ENCODE data around the gene FAM131A. TPM values are rescaled to one million over a fixed set of nuclear protein-coding genes. Genes with fewer than 3 reads are reported as not detected.

The FAM131A gene
- total and polyA plus RNA-seq, 2 donors (not counting 1 experiment from before 2014, with no cell fraction given) = 11.7 to 13.4 TPM

- TF ChIP-seq CTCF (IDR thresholded peaks at IDR 0.05) (no peak), EZH2 (IDR thresholded peaks at IDR 0.05; ENCODE audit: borderline replicate concordance, insufficient read depth, low read depth, low read length, poor library complexity, severe bottlenecking) (no peak)
Observed at GRCh38 chr3:184307915-184308314, 29.5 kb upstream of the FAM131A start.

GRCh38 chr3:184308744-184309143 is 28.7 kb upstream of the FAM131A start:
- H3K4me3 Mint-ChIP-seq = no peak overlapping the region
- ChIA-PET CTCF (no interaction called here), POLR2A (no interaction called here)
- Histone ChIP-seq H3K4me2 (replicated peaks; ENCODE audit: low read depth, low read length, poor library complexity, severe bottlenecking) (no peak overlapping the region), H3K4me1 (ENCODE audit: control insufficient read depth in 2 of 2, insufficient read depth in 2 of 2, low read length in 2 of 2) (peaks cover 0 to under 1% of the 10 kb centered on the region in 2 donors), H2AFZ (ENCODE audit: insufficient read depth, low read depth, low read length, poor library complexity, severe bottlenecking) (no peak overlapping the region), H4K20me1 (ENCODE audit: control insufficient read depth, insufficient read depth, low read length, poor library complexity, severe bottlenecking) (peaks cover 8% of the 10 kb centered on the region), H3K79me2 (ENCODE audit: control insufficient read depth, insufficient read depth, low read length) (no peaks in the 10 kb centered on the region), H3K36me3 (replicated peaks in 1 of 2; ENCODE audit: control extremely low read depth in 1 of 2, control insufficient read depth in 1 of 2, extremely low read depth in 1 of 2, insufficient read depth in 2 of 2, low read length in 1 of 2) (peaks cover 1 to 48% of the 10 kb centered on the region in 2 experiments), H3K9me3 (ENCODE audit: control extremely low read depth in 1 of 3, control insufficient read depth in 2 of 3, insufficient read depth in 1 of 3, low read length in 2 of 3) (no peaks in the 10 kb centered on the region), H3K4me3 (ENCODE audit: control extremely low read depth in 1 of 5, extremely low read depth in 1 of 5, insufficient read depth in 1 of 5, low read depth in 2 of 5, low read length in 4 of 5) (no peak overlapping the region), H3K27ac (ENCODE audit: low read length in 2 of 2) (no peak overlapping the region), H3K9ac (ENCODE audit: low read length) (no peak overlapping the region), H3K27me3 (replicated peaks in 1 of 4; ENCODE audit: control extremely low read depth in 1 of 4, control insufficient read depth in 3 of 4, insufficient read depth in 4 of 4, low read length in 3 of 4) (no peaks in the 10 kb centered on the region)
- H3K27ac Mint-ChIP-seq = no peak overlapping the region
- no peak for ATAC-seq (ENCODE audit: low read depth)
- no peaks in the 10 kb centered on the region for H3K9me3 Mint-ChIP-seq (ENCODE audit: insufficient read depth)
- no peak for DNase-seq
- H3K27me3 Mint-ChIP-seq = no peaks in the 10 kb centered on the region
- no peaks in the 10 kb centered on the region for H3K4me1 Mint-ChIP-seq
- TF ChIP-seq EZH2 (IDR thresholded peaks at IDR 0.05; ENCODE audit: borderline replicate concordance, insufficient read depth, low read depth, low read length, poor library complexity, severe bottlenecking) (no peak), CTCF (IDR thresholded peaks at IDR 0.05) (no peak)
- intact Hi-C loops (cut with micrococcal nuclease) = no loop called here
- 98% methylated on average over 4 of the region's 7 CpGs for WGBS (ENCODE audit: insufficient coverage)

More at GRCh38 chr3:184307915-184308314, 29.5 kb upstream of the FAM131A start:
- intact Hi-C loops (cut with micrococcal nuclease) = no loop called here
- Histone ChIP-seq H3K4me2 (replicated peaks; ENCODE audit: low read depth, low read length, poor library complexity, severe bottlenecking) (no peak overlapping the region), H3K4me3 (ENCODE audit: control extremely low read depth in 1 of 5, extremely low read depth in 1 of 5, insufficient read depth in 1 of 5, low read depth in 2 of 5, low read length in 4 of 5) (no peak overlapping the region), H2AFZ (ENCODE audit: insufficient read depth, low read depth, low read length, poor library complexity, severe bottlenecking) (no peak overlapping the region), H3K79me2 (ENCODE audit: control insufficient read depth, insufficient read depth, low read length) (no peaks in the 10 kb centered on the region), H3K36me3 (replicated peaks in 1 of 2; ENCODE audit: control extremely low read depth in 1 of 2, control insufficient read depth in 1 of 2, extremely low read depth in 1 of 2, insufficient read depth in 2 of 2, low read length in 1 of 2) (peaks cover 3 to 57% of the 10 kb centered on the region in 2 experiments), H3K27ac (ENCODE audit: low read length in 2 of 2) (no peak overlapping the region), H3K27me3 (replicated peaks in 1 of 4; ENCODE audit: control extremely low read depth in 1 of 4, control insufficient read depth in 3 of 4, insufficient read depth in 4 of 4, low read length in 3 of 4) (no peaks in the 10 kb centered on the region), H3K4me1 (ENCODE audit: control insufficient read depth in 2 of 2, insufficient read depth in 2 of 2, low read length in 2 of 2) (no peaks in the 10 kb centered on the region), H4K20me1 (ENCODE audit: control insufficient read depth, insufficient read depth, low read length, poor library complexity, severe bottlenecking) (peaks cover 12% of the 10 kb centered on the region), H3K9ac (ENCODE audit: low read length) (no peak overlapping the region), H3K9me3 (ENCODE audit: control extremely low read depth in 1 of 3, control insufficient read depth in 2 of 3, insufficient read depth in 1 of 3, low read length in 2 of 3) (no peaks in the 10 kb centered on the region)
- CTCF ChIA-PET = no interaction called here
- POLR2A ChIA-PET = no interaction called here
- ATAC-seq (ENCODE audit: low read depth) (no peak), DNase-seq (no peak)
- Mint-ChIP-seq H3K27me3 (no peaks in the 10 kb centered on the region), H3K9me3 (ENCODE audit: insufficient read depth) (no peaks in the 10 kb centered on the region), H3K4me1 (no peaks in the 10 kb centered on the region), H3K27ac (no peak overlapping the region), H3K4me3 (no peak overlapping the region)
- WGBS (ENCODE audit: insufficient coverage) = 96% methylated on average over 8 of the region's 9 CpGs
